Retina (tissue), 1 donor: ENCODE measurements around the gene PER2.
A peak's percentile ranks its signal among the peaks of the same experiment; 100 is the strongest.

Experiments used
- DNase-seq: peaks from one replicate; pipeline ENCODE4 v3.0.0-alpha.2; 2016

Gene PER2

GRCh38 chr2:238306672-238306998, 18.2 kb upstream of the PER2 start:
- DNase-seq: no peak

- no peak for DNase-seq
Measured at GRCh38 chr2:238305965-238306671, 17.7 kb upstream of the PER2 start.

GRCh38 chr2:238305092-238305862, 16.9 kb upstream of the PER2 start:
- DNase-seq: no peak

- no peak for DNase-seq
Measured at GRCh38 chr2:238304116-238304515, 15.7 kb upstream of the PER2 start.

GRCh38 chr2:238302751-238303150, 14.3 kb upstream of the PER2 start:
- DNase-seq: no peak

GRCh38 chr2:238302087-238302486, 13.7 kb upstream of the PER2 start:
- no peak for DNase-seq

- no peak for DNase-seq
Measured at GRCh38 chr2:238299803-238300202, 11.4 kb upstream of the PER2 start.

GRCh38 chr2:238296638-238297457, 8.4 kb upstream of the PER2 start:
- no peak for DNase-seq

GRCh38 chr2:238295144-238296112, 7.0 kb upstream of the PER2 start:
- no peak for DNase-seq

GRCh38 chr2:238294393-238295143, 6.2 kb upstream of the PER2 start:
- DNase-seq: no peak

GRCh38 chr2:238294046-238294392, 5.6 kb upstream of the PER2 start:
- no peak for DNase-seq

GRCh38 chr2:238291550-238292281, 3.3 kb upstream of the PER2 start:
- DNase-seq: no peak

- DNase-seq: no peak
Measured at GRCh38 chr2:238290715-238291549, 2.5 kb upstream of the PER2 start.

GRCh38 chr2:238290091-238290509, 1.7 kb upstream of the PER2 start:
- DNase-seq: peak; percentile 44

GRCh38 chr2:238289574-238289973, 1.2 kb upstream of the PER2 start:
- DNase-seq: no peak

GRCh38 chr2:238288650-238289573, 502 bp upstream of the PER2 start:
- DNase-seq: peak; percentile 99

GRCh38 chr2:238286987-238287736, 1.2 kb downstream of the PER2 start:
- DNase-seq: no peak

GRCh38 chr2:238286551-238286950, 1.9 kb downstream of the PER2 start:
- DNase-seq: no peak
